ENCODE results near the gene IFT43. TPM values are rescaled to one million over a fixed set of nuclear protein-coding genes. Genes with fewer than 3 reads are reported as not detected.

The IFT43 gene
- total RNA-seq, 2 donors from 2014 or later, result 7.9 to 11.5 TPM

- peaks cover 0 to 3% of the 10 kb centered on the region in 2 donors for H3K4me1 Mint-ChIP-seq (ENCODE audit: low read depth in 2 of 2)
- no peak overlapping the region for H3K4me3 Mint-ChIP-seq
- DNase-seq (ENCODE audit: low spot score), result no peak
Observed at GRCh38 chr14:76104802-76105355, 119.3 kb downstream of the IFT43 start.

GRCh38 chr14:76106188-76106587 lies 120.6 kb downstream of the IFT43 start:
- no peaks in the 10 kb centered on the region for H3K9me3 Mint-ChIP-seq
- H3K4me3 Mint-ChIP-seq, result no peak overlapping the region
- H3K36me3 Mint-ChIP-seq, result no peaks in the 10 kb centered on the region
- DNase-seq (ENCODE audit: low spot score), result no peak
- no peak for ATAC-seq
- peaks cover 7 to 14% of the 10 kb centered on the region in 2 donors for H3K27me3 Mint-ChIP-seq
- H3K27ac Mint-ChIP-seq, result no peak overlapping the region
- H3K4me1 Mint-ChIP-seq (ENCODE audit: low read depth in 2 of 2), result peaks cover 0 to 3% of the 10 kb centered on the region in 2 donors

More at GRCh38 chr14:76104802-76105355, 119.3 kb downstream of the IFT43 start:
- Mint-ChIP-seq H3K36me3 (no peaks in the 10 kb centered on the region), H3K27ac (no peak overlapping the region), H3K27me3 (peaks cover 7 to 14% of the 10 kb centered on the region in 2 donors), H3K9me3 (no peaks in the 10 kb centered on the region)
- ATAC-seq, result no peak

- H3K4me3 Mint-ChIP-seq, result no peak overlapping the region
- H3K27ac Mint-ChIP-seq, result no peak overlapping the region
- peaks cover 17 to 23% of the 10 kb centered on the region in 2 donors for H3K27me3 Mint-ChIP-seq
- H3K9me3 Mint-ChIP-seq, result no peaks in the 10 kb centered on the region
- peaks cover 0 to 3% of the 10 kb centered on the region in 2 donors for H3K4me1 Mint-ChIP-seq (ENCODE audit: low read depth in 2 of 2)
- ATAC-seq (no peak), DNase-seq (ENCODE audit: low spot score) (no peak)
- H3K36me3 Mint-ChIP-seq, result no peaks in the 10 kb centered on the region
Observed at GRCh38 chr14:76109087-76109880, 123.7 kb downstream of the IFT43 start.

GRCh38 chr14:76112889-76113624 lies 127.5 kb downstream of the IFT43 start:
- no peak overlapping the region for H3K4me3 Mint-ChIP-seq
- H3K9me3 Mint-ChIP-seq, result no peaks in the 10 kb centered on the region
- H3K27me3 Mint-ChIP-seq, result peaks cover 19 to 22% of the 10 kb centered on the region in 2 donors
- no peaks in the 10 kb centered on the region for H3K4me1 Mint-ChIP-seq (ENCODE audit: low read depth in 2 of 2)
- H3K27ac Mint-ChIP-seq, result no peak overlapping the region
- ATAC-seq, result no peak
- no peaks in the 10 kb centered on the region for H3K36me3 Mint-ChIP-seq
- no peak for DNase-seq (ENCODE audit: low spot score)

GRCh38 chr14:76113691-76114090 lies 128.1 kb downstream of the IFT43 start:
- Mint-ChIP-seq H3K4me3 (no peak overlapping the region), H3K4me1 (ENCODE audit: low read depth in 2 of 2) (no peaks in the 10 kb centered on the region), H3K27me3 (peaks cover 17 to 19% of the 10 kb centered on the region in 2 donors), H3K9me3 (no peaks in the 10 kb centered on the region), H3K36me3 (no peaks in the 10 kb centered on the region), H3K27ac (no peak overlapping the region)
- DNase-seq (ENCODE audit: low spot score), result no peak
- ATAC-seq, result no peak

- no peaks in the 10 kb centered on the region for H3K9me3 Mint-ChIP-seq
- H3K4me1 Mint-ChIP-seq (ENCODE audit: low read depth in 2 of 2), result no peaks in the 10 kb centered on the region
- no peak overlapping the region for H3K4me3 Mint-ChIP-seq
- ATAC-seq (no peak), DNase-seq (ENCODE audit: low spot score) (no peak)
- no peak overlapping the region for H3K27ac Mint-ChIP-seq
- H3K27me3 Mint-ChIP-seq, result peaks cover 15 to 19% of the 10 kb centered on the region in 2 donors
- H3K36me3 Mint-ChIP-seq, result no peaks in the 10 kb centered on the region
Observed at GRCh38 chr14:76115010-76115422, 129.5 kb downstream of the IFT43 start.

- Mint-ChIP-seq H3K36me3 (no peaks in the 10 kb centered on the region), H3K4me3 (no peak overlapping the region), H3K4me1 (ENCODE audit: low read depth in 2 of 2) (no peaks in the 10 kb centered on the region), H3K9me3 (no peaks in the 10 kb centered on the region), H3K27me3 (peaks cover 8 to 13% of the 10 kb centered on the region in 2 donors), H3K27ac (no peak overlapping the region)
- peak in 1 of 2 donors; percentile 3 for ATAC-seq
- DNase-seq (ENCODE audit: low spot score), result no peak
Observed at GRCh38 chr14:76117789-76118484, 132.4 kb downstream of the IFT43 start.

GRCh38 chr14:76118594-76118993 lies 133.0 kb downstream of the IFT43 start:
- Mint-ChIP-seq H3K4me1 (ENCODE audit: low read depth in 2 of 2) (no peaks in the 10 kb centered on the region), H3K36me3 (no peaks in the 10 kb centered on the region), H3K27ac (no peak overlapping the region), H3K27me3 (peaks cover 8 to 13% of the 10 kb centered on the region in 2 donors), H3K4me3 (no peak overlapping the region), H3K9me3 (no peaks in the 10 kb centered on the region)
- DNase-seq (ENCODE audit: low spot score), result no peak
- no peak for ATAC-seq

GRCh38 chr14:76121089-76121748 lies 135.7 kb downstream of the IFT43 start:
- H3K36me3 Mint-ChIP-seq, result no peaks in the 10 kb centered on the region
- H3K27me3 Mint-ChIP-seq, result peaks cover 8 to 17% of the 10 kb centered on the region in 2 donors
- no peak for ATAC-seq
- no peak overlapping the region for H3K4me3 Mint-ChIP-seq
- no peaks in the 10 kb centered on the region for H3K4me1 Mint-ChIP-seq (ENCODE audit: low read depth in 2 of 2)
- no peaks in the 10 kb centered on the region for H3K9me3 Mint-ChIP-seq
- no peak overlapping the region for H3K27ac Mint-ChIP-seq
- DNase-seq (ENCODE audit: low spot score), result no peak

GRCh38 chr14:76123426-76124225 lies 138.1 kb downstream of the IFT43 start:
- no peak overlapping the region for H3K27ac Mint-ChIP-seq
- no peak overlapping the region for H3K4me3 Mint-ChIP-seq
- H3K27me3 Mint-ChIP-seq, result peaks cover 20 to 27% of the 10 kb centered on the region in 2 donors
- no peaks in the 10 kb centered on the region for H3K36me3 Mint-ChIP-seq
- ATAC-seq (no peak), DNase-seq (ENCODE audit: low spot score) (no peak)
- no peaks in the 10 kb centered on the region for H3K4me1 Mint-ChIP-seq (ENCODE audit: low read depth in 2 of 2)
- no peaks in the 10 kb centered on the region for H3K9me3 Mint-ChIP-seq

- Mint-ChIP-seq H3K27ac (no peak overlapping the region), H3K36me3 (no peaks in the 10 kb centered on the region), H3K9me3 (no peaks in the 10 kb centered on the region), H3K27me3 (peaks cover 33 to 34% of the 10 kb centered on the region in 2 donors), H3K4me1 (ENCODE audit: low read depth in 2 of 2) (no peaks in the 10 kb centered on the region), H3K4me3 (no peak overlapping the region)
- ATAC-seq (no peak), DNase-seq (ENCODE audit: low spot score) (no peak)
Observed at GRCh38 chr14:76125511-76125910, 139.9 kb downstream of the IFT43 start.

- no peak overlapping the region for H3K4me3 Mint-ChIP-seq
- no peaks in the 10 kb centered on the region for H3K36me3 Mint-ChIP-seq
- DNase-seq (ENCODE audit: low spot score) (no peak), ATAC-seq (no peak)
- H3K27me3 Mint-ChIP-seq, result peaks cover 39% of the 10 kb centered on the region in 2 donors
- peaks cover 0 to 3% of the 10 kb centered on the region in 2 donors for H3K4me1 Mint-ChIP-seq (ENCODE audit: low read depth in 2 of 2)
- no peaks in the 10 kb centered on the region for H3K9me3 Mint-ChIP-seq
- H3K27ac Mint-ChIP-seq, result no peak overlapping the region
Observed at GRCh38 chr14:76126076-76126475, 140.5 kb downstream of the IFT43 start.
